ENCODE data around the gene ZNF205. TPM values are rescaled to one million over a fixed set of nuclear protein-coding genes. Genes with fewer than 3 reads are reported as not detected.
A peak's percentile ranks its signal among the peaks of the same experiment; 100 is the strongest.

ZNF205 gene
- total and polyA plus RNA-seq, 2 of the 13 experiments (the other 11 are each of a cell fraction or from before 2014, with no cell fraction given): 5.8 to 10.2 TPM

- TF ChIP-seq SNAI1 (CRISPR knock-in tag; IDR thresholded peaks at IDR 0.05; ENCODE audit: borderline replicate concordance) (0 out of 2 replicates have a peak, but pooled peaks have one; percentile 40), ZNF530 (CRISPR knock-in tag; IDR thresholded peaks at IDR 0.05; ENCODE audit: low read depth) (no peak), ZNF776 (CRISPR knock-in tag; IDR thresholded peaks at IDR 0.05) (peak; percentile 88; the same call in 1 of the 2 replicates), MTF2 (CRISPR knock-in tag; IDR thresholded peaks at IDR 0.05; ENCODE audit: borderline replicate concordance) (peak; percentile 12; the same call in 1 of the 2 replicates), POLR2AphosphoS5 (IDR thresholded peaks at IDR 0.05; ENCODE audit: low read depth, low read length) (peak; percentile 80), ZBTB49 (CRISPR knock-in tag; IDR thresholded peaks at IDR 0.05; ENCODE audit: borderline replicate concordance) (no peak), ETV5 (CRISPR knock-in tag; IDR thresholded peaks at IDR 0.05; ENCODE audit: borderline replicate concordance) (peak; percentile 81; the same call in 1 of the 2 replicates), THAP7 (CRISPR knock-in tag; IDR thresholded peaks at IDR 0.05) (peak; percentile 65; the same call in 1 of the 2 replicates), ZNF367 (CRISPR knock-in tag; IDR thresholded peaks at IDR 0.05; ENCODE audit: borderline replicate concordance) (0 out of 2 replicates have a peak, but pooled peaks have one; percentile 2), ZNF503 (CRISPR knock-in tag; IDR thresholded peaks at IDR 0.05) (peak; percentile 65; the same call in 1 of the 2 replicates)
Observed at GRCh38 chr16:3106205-3106928, 6.0 kb upstream of the ZNF205 start (continued).

All from HepG2 (cell line).